HCT116 (cell line): ENCODE results near the gene CFAP92. TPM values are rescaled to one million over a fixed set of nuclear protein-coding genes. Genes with fewer than 3 reads are reported as not detected.
A peak's percentile ranks its signal among the peaks of the same experiment; 100 is the strongest.

Experiments used
- ATAC-seq: fragments of 200-7000 bp; cut with Tn5 transposase; 2 replicates; pipeline ENCODE4 v1.9.1; 2020; ENCODE audit warnings: mild to moderate bottlenecking, moderate library complexity
- BruUV-seq: library from RNA; stranded (reverse); fragments of 400-500 nt; replicated peaks from 2 replicates; lab custom pipeline; 2021; lab: Mats Ljungman, UMichigan
- CTCF ChIA-PET: fragments of 300-600 bp; sonication (Branson Sonifier 250); formaldehyde crosslinking; loops from one replicate; lab custom pipeline; 2021; ENCODE audit warnings: antibody characterized with exemption; lab: Charles Lee
- POLR2A ChIA-PET: fragments of 300-600, 350-600 bp; sonication (Branson Sonifier 250); formaldehyde crosslinking; loops from one replicate; lab custom pipeline; 2021; ENCODE audit warnings: antibody characterized with exemption; lab: Charles Lee
- RAD21 ChIA-PET, 2 experiments: fragments of 300-600 bp; sonication (Branson Sonifier 250); formaldehyde crosslinking; loops; one replicate each; lab custom pipeline; 2023; ENCODE audit warnings: low total read pairs in 2 of 2; ENCODE audit not compliant: uncharacterized antibody in 2 of 2, unreplicated experiment in 2 of 2, low non-redundant PET in 1 of 2; lab: Charles Lee
- DNase-seq: peaks from one replicate; pipeline ENCODE4 v3.0.0-alpha.2; 2010; ENCODE audit warnings: low read depth, low spot score
- H2AFZ ChIP-seq: fragments of 200-600 bp; shearing (Covaris generic), sonication (generic); 2 replicates; pipeline ENCODE4 v1.6.1; 2017; ENCODE audit warnings: low read depth, mixed run types, mixed read lengths, antibody characterized with exemption, low read length; ENCODE audit not compliant: poor library complexity, severe bottlenecking
- H3K27ac ChIP-seq: 2 replicates; pipeline ENCODE4 v1.5.1; 2012; ENCODE audit warnings: low read depth, low read length
- H3K27me3 ChIP-seq: fragments of 200-600 bp; sonication (generic); 2 replicates; pipeline ENCODE4 v1.6.1; 2016; ENCODE audit warnings: mixed run types, low read length, mixed read lengths; ENCODE audit not compliant: insufficient read depth
- H3K36me3 ChIP-seq, 2 experiments: fragments of 200-500 bp in 1 of 2; fragments of 200-600 bp in 1 of 2; sonication (Bioruptor generic) in 1 of 2; sonication (generic) in 1 of 2; 2 replicates each; pipeline versions ENCODE4 v1.5.1 to v1.6.1; 2014 to 2016; ENCODE audit warnings: low read length in 2 of 2, inconsistent platforms in 1 of 2, mixed read lengths in 1 of 2, mixed run types in 1 of 2; ENCODE audit not compliant: insufficient read depth in 2 of 2, control insufficient read depth in 1 of 2
- H3K4me1 ChIP-seq, 2 experiments: fragments of 200-600 bp in 1 of 2; sonication (generic) in 1 of 2; 2 replicates each; pipeline versions ENCODE4 v1.5.1 to v1.6.1; 2012 to 2017; ENCODE audit warnings: low read length in 2 of 2, inconsistent platforms in 1 of 2, mild to moderate bottlenecking in 1 of 2, mixed read lengths in 1 of 2, mixed run types in 1 of 2, moderate library complexity in 1 of 2; ENCODE audit not compliant: insufficient read depth in 2 of 2, control insufficient read depth in 1 of 2
- H3K4me2 ChIP-seq: fragments of 200-600 bp; sonication (generic); 2 replicates; pipeline ENCODE4 v1.6.1; 2017; ENCODE audit warnings: mixed run types, low read length, mixed read lengths
- H3K4me3 ChIP-seq, 2 experiments: fragments of 200-600 bp in 1 of 2; sonication (generic) in 1 of 2; replicated peaks in 1 of 2; 2 replicates each; pipeline ENCODE4 v1.5.1; 2011 to 2016; ENCODE audit warnings: low read length in 2 of 2, control low read depth in 1 of 2, low read depth in 1 of 2, mild to moderate bottlenecking in 1 of 2, mixed read lengths in 1 of 2, mixed run types in 1 of 2
- H3K79me2 ChIP-seq: fragments of 200-600 bp; sonication (generic); 2 replicates; pipeline ENCODE4 v1.6.1; 2017; ENCODE audit warnings: mild to moderate bottlenecking, mixed run types, low read length, moderate library complexity, mixed read lengths; ENCODE audit not compliant: insufficient read depth
- H3K9ac ChIP-seq: fragments of 200-600 bp; sonication (generic); 2 replicates; pipeline ENCODE4 v1.6.1; 2016; ENCODE audit warnings: low read length, mixed read lengths
- H3K9me2 ChIP-seq: fragments of 200-600 bp; sonication (generic), shearing (Covaris generic); 2 replicates; pipeline ENCODE4 v1.6.1; 2017; ENCODE audit warnings: mixed run types, mild to moderate bottlenecking, moderate library complexity; ENCODE audit not compliant: insufficient read depth
- H3K9me3 ChIP-seq, 2 experiments: fragments of 200-500 bp in 1 of 2; fragments of 200-600 bp in 1 of 2; sonication (Bioruptor generic) in 1 of 2; sonication (generic) in 1 of 2; 2 replicates each; pipeline ENCODE4 v1.6.1; 2014 to 2017; ENCODE audit warnings: low read length in 2 of 2, mixed read lengths in 2 of 2, inconsistent platforms in 1 of 2, low read depth in 1 of 2, mild to moderate bottlenecking in 1 of 2, mixed run types in 1 of 2, moderate library complexity in 1 of 2; ENCODE audit not compliant: control insufficient read depth in 1 of 2, insufficient read depth in 1 of 2
- H4K20me1 ChIP-seq: fragments of 200-600 bp; sonication (generic), shearing (Covaris generic); 2 replicates; pipeline ENCODE4 v1.6.1; 2017; ENCODE audit warnings: mixed run types, mild to moderate bottlenecking, moderate library complexity; ENCODE audit not compliant: insufficient read depth
- SIN3A ChIP-seq: IDR thresholded peaks from 2 replicates; pipeline ENCODE4 v1.6.1; 2012; ENCODE audit warnings: low read depth
- SRF ChIP-seq: IDR thresholded peaks from 2 replicates; pipeline ENCODE4 v1.6.1; 2012; ENCODE audit warnings: low read depth
- intact Hi-C: fragments of 100-400 bp; cut with micrococcal nuclease; formaldehyde crosslinking; loops from 2 replicates; pipeline ENCODE4 v1.10.0; 2022
- total RNA-seq: library from RNA; stranded (reverse); gene quantifications from one replicate; pipeline ENCODE4 v1.2.1, GENCODE V29; 2021; ENCODE audit not compliant: unreplicated experiment
- TF ChIP-seq, protein P1 (sequence below), 3 experiments: fragments of 200-600 bp in 1 of 3; sonication (generic) in 1 of 3; IDR thresholded peaks in 2 of 3; conservative IDR thresholded peaks in 1 of 3; 2 replicates each; pipeline ENCODE4 v1.5.1; 2012 to 2017; ENCODE audit warnings: low read depth in 2 of 3, low read length in 2 of 3, antibody characterized with exemption in 1 of 3, borderline replicate concordance in 1 of 3, control low read depth in 1 of 3, mild to moderate bottlenecking in 1 of 3, mixed read lengths in 1 of 3, mixed run types in 1 of 3, moderate library complexity in 1 of 3; ENCODE audit not compliant: insufficient read depth in 1 of 3
- TF ChIP-seq, protein P2 (sequence below): IDR thresholded peaks from 2 replicates; pipeline ENCODE4 v1.6.1; 2012

The CFAP92 gene
- total RNA-seq, 1 experiment from 2014 or later: 3.6 TPM

DNA sequence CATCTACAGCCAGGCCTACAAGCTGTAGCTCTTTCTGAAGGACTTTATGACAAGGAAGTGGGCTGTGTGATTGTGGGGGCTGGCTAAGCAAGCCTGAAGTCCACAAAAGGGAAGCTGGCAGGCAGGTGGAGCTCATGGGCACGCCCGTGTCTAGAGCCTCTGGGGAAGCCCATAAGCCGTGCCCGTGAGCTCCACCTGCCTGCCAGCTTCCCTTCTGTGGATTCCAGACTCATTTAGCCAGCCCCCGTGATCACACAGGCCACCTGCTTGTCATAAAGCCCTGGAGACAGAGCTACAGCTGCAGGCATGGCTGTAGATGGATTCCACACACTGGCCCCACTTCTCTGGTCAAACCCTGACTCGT, 22.5 kb upstream of the CFAP92 start:
- Histone ChIP-seq H3K4me2 (peak overlapping the region; percentile 33), H3K9ac (no peak overlapping the region), H3K9me3 (no peaks in the 10 kb centered on the region), H3K27me3 (no peaks in the 10 kb centered on the region), H3K27ac (no peak overlapping the region), H2AFZ (no peak overlapping the region), H4K20me1 (no peaks in the 10 kb centered on the region), H3K4me3 (no peak overlapping the region), H3K4me1 (peaks cover 19 to 25% of the 10 kb centered on the region in 2 experiments), H3K9me2 (no peaks in the 10 kb centered on the region), H3K36me3 (no peaks in the 10 kb centered on the region), H3K79me2 (no peaks in the 10 kb centered on the region)
- DNase-seq (no peak), ATAC-seq (peak; percentile 89)
- no TSS peak for BruUV-seq
- RAD21 ChIA-PET: interaction anchor here (1.1 to 1.7 kb wide), 3 partner anchors 13 to 90 kb away, joined by 4 to 6 read pairs (median 5); no protein-coding TSS in a partner anchor
- CTCF ChIA-PET: interaction anchor here (0.7 to 2.8 kb wide), 12 partner anchors 9 to 233 kb away, joined by 3 to 27 read pairs (median 4); partner anchors contain the start of genes CFAP92, COPG1 and RAB43
- POLR2A ChIA-PET: interaction anchor here (1.3 to 1.5 kb wide), 2 partner anchors 11 to 12 kb away, joined by 3 to 5 read pairs; no protein-coding TSS in a partner anchor
- TF ChIP-seq SIN3A (no peak), SRF (no peak)
- TF ChIP-seq, protein P1, sequence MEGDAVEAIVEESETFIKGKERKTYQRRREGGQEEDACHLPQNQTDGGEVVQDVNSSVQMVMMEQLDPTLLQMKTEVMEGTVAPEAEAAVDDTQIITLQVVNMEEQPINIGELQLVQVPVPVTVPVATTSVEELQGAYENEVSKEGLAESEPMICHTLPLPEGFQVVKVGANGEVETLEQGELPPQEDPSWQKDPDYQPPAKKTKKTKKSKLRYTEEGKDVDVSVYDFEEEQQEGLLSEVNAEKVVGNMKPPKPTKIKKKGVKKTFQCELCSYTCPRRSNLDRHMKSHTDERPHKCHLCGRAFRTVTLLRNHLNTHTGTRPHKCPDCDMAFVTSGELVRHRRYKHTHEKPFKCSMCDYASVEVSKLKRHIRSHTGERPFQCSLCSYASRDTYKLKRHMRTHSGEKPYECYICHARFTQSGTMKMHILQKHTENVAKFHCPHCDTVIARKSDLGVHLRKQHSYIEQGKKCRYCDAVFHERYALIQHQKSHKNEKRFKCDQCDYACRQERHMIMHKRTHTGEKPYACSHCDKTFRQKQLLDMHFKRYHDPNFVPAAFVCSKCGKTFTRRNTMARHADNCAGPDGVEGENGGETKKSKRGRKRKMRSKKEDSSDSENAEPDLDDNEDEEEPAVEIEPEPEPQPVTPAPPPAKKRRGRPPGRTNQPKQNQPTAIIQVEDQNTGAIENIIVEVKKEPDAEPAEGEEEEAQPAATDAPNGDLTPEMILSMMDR (IDR thresholded peaks at IDR 0.05 in 2 of 3, conservative IDR thresholded peaks at IDR 0.05 in 1 of 3; ENCODE audit: borderline replicate concordance in 1 of 3, insufficient read depth in 1 of 3, low read depth in 2 of 3, low read length in 2 of 3): peak; percentile 10 to 46 (median 44); a peak in 3 of 6 replicates
- TF ChIP-seq, protein P2, sequence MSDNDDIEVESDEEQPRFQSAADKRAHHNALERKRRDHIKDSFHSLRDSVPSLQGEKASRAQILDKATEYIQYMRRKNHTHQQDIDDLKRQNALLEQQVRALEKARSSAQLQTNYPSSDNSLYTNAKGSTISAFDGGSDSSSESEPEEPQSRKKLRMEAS: no peak
- intact Hi-C loops: no loop called here
